Caco-2 (cell line): ENCODE measurements around the gene SHOC1. TPM values are rescaled to one million over a fixed set of nuclear protein-coding genes. Genes with fewer than 3 reads are reported as not detected.

Experiments
- BruUV-seq: library from RNA; stranded (reverse); fragments of 400-500 nt; replicated peaks from 2 replicates; lab custom pipeline; 2021; lab: Mats Ljungman, UMichigan
- CTCF ChIA-PET: fragments of 300-600 bp; sonication (Branson Sonifier 250); formaldehyde crosslinking; loops from one replicate; lab custom pipeline; 2022; ENCODE audit warnings: antibody characterized with exemption; lab: Charles Lee
- POLR2A ChIA-PET: fragments of 300-600 bp; sonication (Branson Sonifier 250); formaldehyde crosslinking; loops from one replicate; lab custom pipeline; 2022; ENCODE audit warnings: antibody characterized with exemption; lab: Charles Lee
- DNase-seq, 2 experiments: peaks; one replicate each; pipeline versions ENCODE4 v3.0.0 to v3.0.0-alpha.2; 2020 to 2022
- H3K27me3 ChIP-seq: replicated peaks from 2 replicates; pipeline ENCODE4 v1.6.0; 2011; ENCODE audit warnings: low read length; ENCODE audit not compliant: control insufficient read depth, insufficient read depth
- H3K36me3 ChIP-seq: 2 replicates; pipeline ENCODE4 v1.5.1; 2011; ENCODE audit warnings: low read length; ENCODE audit not compliant: control insufficient read depth, insufficient read depth
- H3K4me1 ChIP-seq: fragments of 250-450 bp; sonication (Bioruptor Pico); 2 replicates; pipeline ENCODE4 v1.5.1; 2020; ENCODE audit warnings: mild to moderate bottlenecking
- H3K4me3 ChIP-seq: 2 replicates; pipeline ENCODE4 v1.5.1; 2011; ENCODE audit warnings: low read depth, mild to moderate bottlenecking, control low read depth, low read length
- H3K9me3 ChIP-seq: fragments of 250-450 bp; sonication (Bioruptor Pico); 2 replicates; pipeline ENCODE4 v1.5.1; 2020; ENCODE audit warnings: mild to moderate bottlenecking, moderate library complexity
- H3K27ac Mint-ChIP-seq: one replicate; pipeline ENCODE4 v1.8.0; 2022; ENCODE audit warnings: mixed read lengths; ENCODE audit not compliant: unreplicated experiment
- H3K27me3 Mint-ChIP-seq: one replicate; pipeline ENCODE4 v1.8.0; 2022; ENCODE audit warnings: mixed read lengths; ENCODE audit not compliant: insufficient read depth, unreplicated experiment
- H3K36me3 Mint-ChIP-seq: one replicate; pipeline ENCODE4 v1.8.0; 2022; ENCODE audit warnings: mild to moderate bottlenecking, mixed read lengths; ENCODE audit not compliant: insufficient read depth, unreplicated experiment
- H3K4me1 Mint-ChIP-seq: one replicate; pipeline ENCODE4 v1.8.0; 2022; ENCODE audit warnings: low read depth, mixed read lengths; ENCODE audit not compliant: unreplicated experiment
- H3K4me3 Mint-ChIP-seq: one replicate; pipeline ENCODE4 v1.8.0; 2022; ENCODE audit warnings: mild to moderate bottlenecking, moderate library complexity, mixed read lengths; ENCODE audit not compliant: unreplicated experiment
- H3K9me3 Mint-ChIP-seq: one replicate; pipeline ENCODE4 v1.8.0; 2022; ENCODE audit warnings: mixed read lengths; ENCODE audit not compliant: unreplicated experiment
- intact Hi-C: fragments of 100-400 bp; cut with micrococcal nuclease; formaldehyde crosslinking; loops from one replicate; pipeline ENCODE4 v1.10.0; 2022; ENCODE audit not compliant: unreplicated experiment
- total RNA-seq: library from RNA; stranded (reverse); gene quantifications from 2 replicates; pipeline ENCODE4 v1.2.3, GENCODE V29; 2022
- TF ChIP-seq, protein P1 (sequence below), 2 experiments: fragments of 200-600 bp in 1 of 2; IDR thresholded peaks; 1 replicate in 1 of 2; 2 replicates in 1 of 2; pipeline versions ENCODE4 v1.5.1 to v1.8.0; 2011 to 2022; ENCODE audit warnings: antibody characterized with exemption in 1 of 2, control low read depth in 1 of 2, inconsistent platforms in 1 of 2, low read depth in 1 of 2, low read length in 1 of 2, mild to moderate bottlenecking in 1 of 2, moderate library complexity in 1 of 2; ENCODE audit not compliant: insufficient read depth in 1 of 2, severe bottlenecking in 1 of 2, unreplicated experiment in 1 of 2

SHOC1 gene
- total RNA-seq, 1 experiment from 2014 or later = not detected

- intact Hi-C loops = no loop called here
- Mint-ChIP-seq H3K4me1 (peaks cover 7% of the 10 kb centered on the region), H3K9me3 (no peaks in the 10 kb centered on the region), H3K27me3 (no peaks in the 10 kb centered on the region), H3K4me3 (no peak overlapping the region), H3K27ac (no peak overlapping the region), H3K36me3 (no peaks in the 10 kb centered on the region)
- no peak for DNase-seq
- Histone ChIP-seq H3K9me3 (no peaks in the 10 kb centered on the region), H3K36me3 (no peaks in the 10 kb centered on the region), H3K4me3 (no peak overlapping the region), H3K27me3 (no peaks in the 10 kb centered on the region), H3K4me1 (peaks cover 10% of the 10 kb centered on the region)
- no TSS peak for BruUV-seq
- CTCF ChIA-PET = no interaction called here
- POLR2A ChIA-PET = no interaction called here
- TF ChIP-seq, protein P1, sequence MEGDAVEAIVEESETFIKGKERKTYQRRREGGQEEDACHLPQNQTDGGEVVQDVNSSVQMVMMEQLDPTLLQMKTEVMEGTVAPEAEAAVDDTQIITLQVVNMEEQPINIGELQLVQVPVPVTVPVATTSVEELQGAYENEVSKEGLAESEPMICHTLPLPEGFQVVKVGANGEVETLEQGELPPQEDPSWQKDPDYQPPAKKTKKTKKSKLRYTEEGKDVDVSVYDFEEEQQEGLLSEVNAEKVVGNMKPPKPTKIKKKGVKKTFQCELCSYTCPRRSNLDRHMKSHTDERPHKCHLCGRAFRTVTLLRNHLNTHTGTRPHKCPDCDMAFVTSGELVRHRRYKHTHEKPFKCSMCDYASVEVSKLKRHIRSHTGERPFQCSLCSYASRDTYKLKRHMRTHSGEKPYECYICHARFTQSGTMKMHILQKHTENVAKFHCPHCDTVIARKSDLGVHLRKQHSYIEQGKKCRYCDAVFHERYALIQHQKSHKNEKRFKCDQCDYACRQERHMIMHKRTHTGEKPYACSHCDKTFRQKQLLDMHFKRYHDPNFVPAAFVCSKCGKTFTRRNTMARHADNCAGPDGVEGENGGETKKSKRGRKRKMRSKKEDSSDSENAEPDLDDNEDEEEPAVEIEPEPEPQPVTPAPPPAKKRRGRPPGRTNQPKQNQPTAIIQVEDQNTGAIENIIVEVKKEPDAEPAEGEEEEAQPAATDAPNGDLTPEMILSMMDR (IDR thresholded peaks at IDR 0.05; ENCODE audit: insufficient read depth in 1 of 2, low read depth in 1 of 2, low read length in 1 of 2, severe bottlenecking in 1 of 2, unreplicated experiment in 1 of 2) = no peak
Observed at GRCh38 chr9:111807197-111807596, 12.5 kb upstream of the SHOC1 start.

GRCh38 chr9:111806259-111806658, 11.5 kb upstream of the SHOC1 start:
- H3K4me3 Mint-ChIP-seq = no peak overlapping the region
- H3K36me3 ChIP-seq = no peaks in the 10 kb centered on the region
- TF ChIP-seq, protein P1 (IDR thresholded peaks at IDR 0.05; ENCODE audit: insufficient read depth in 1 of 2, low read depth in 1 of 2, low read length in 1 of 2, severe bottlenecking in 1 of 2, unreplicated experiment in 1 of 2) = no peak
- H3K27me3 Mint-ChIP-seq = no peaks in the 10 kb centered on the region
- no peak overlapping the region for H3K27ac Mint-ChIP-seq
- CTCF ChIA-PET = no interaction called here
- peaks cover 7% of the 10 kb centered on the region for H3K4me1 Mint-ChIP-seq
- no peaks in the 10 kb centered on the region for H3K36me3 Mint-ChIP-seq
- no peak for DNase-seq
- H3K27me3 ChIP-seq = no peaks in the 10 kb centered on the region
- no peak overlapping the region for H3K4me3 ChIP-seq
- H3K9me3 ChIP-seq = no peaks in the 10 kb centered on the region
- no peaks in the 10 kb centered on the region for H3K9me3 Mint-ChIP-seq
- no TSS peak for BruUV-seq
- intact Hi-C loops = no loop called here
- POLR2A ChIA-PET = no interaction called here
- H3K4me1 ChIP-seq = peaks cover 10% of the 10 kb centered on the region

DNA sequence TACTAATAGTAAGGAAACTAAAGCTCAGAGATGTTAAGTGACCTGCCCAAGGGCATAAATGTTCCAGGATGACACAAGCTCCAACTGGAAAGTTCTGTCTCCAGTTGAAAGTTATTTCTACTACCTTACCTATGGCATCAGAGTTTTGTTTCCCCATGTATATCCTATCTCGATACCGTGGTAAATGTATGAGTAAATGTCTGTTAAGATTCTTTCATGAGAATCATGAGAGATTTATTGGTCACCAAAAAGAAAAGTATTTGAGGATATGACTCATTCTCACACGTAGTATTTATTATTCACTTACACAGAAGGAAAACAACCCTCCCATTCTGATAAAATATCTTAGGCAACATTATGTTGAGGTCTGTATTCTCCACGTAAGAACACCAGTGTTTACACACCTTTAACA, 11.1 kb upstream of the SHOC1 start:
- peaks cover 10% of the 10 kb centered on the region for H3K4me1 ChIP-seq
- no peak for DNase-seq
- ChIA-PET POLR2A (no interaction called here), CTCF (no interaction called here)
- H3K27me3 ChIP-seq = no peaks in the 10 kb centered on the region
- BruUV-seq = no TSS peak
- intact Hi-C loops = no loop called here
- Mint-ChIP-seq H3K36me3 (no peaks in the 10 kb centered on the region), H3K27me3 (no peaks in the 10 kb centered on the region), H3K9me3 (no peaks in the 10 kb centered on the region), H3K4me3 (no peak overlapping the region), H3K27ac (no peak overlapping the region), H3K4me1 (peaks cover 5% of the 10 kb centered on the region)
- TF ChIP-seq, protein P1 (IDR thresholded peaks at IDR 0.05; ENCODE audit: insufficient read depth in 1 of 2, low read depth in 1 of 2, low read length in 1 of 2, severe bottlenecking in 1 of 2, unreplicated experiment in 1 of 2) = no peak
- H3K4me3 ChIP-seq = no peak overlapping the region
- no peaks in the 10 kb centered on the region for H3K9me3 ChIP-seq
- H3K36me3 ChIP-seq = no peaks in the 10 kb centered on the region
